CD4-positive, alpha-beta T cell (primary cell): ENCODE measurements around the gene RBCK1. TPM values are rescaled to one million over a fixed set of nuclear protein-coding genes. Genes with fewer than 3 reads are reported as not detected.

Experiments used
- ATAC-seq: fragments of 200-7000 bp; cut with Tn5 transposase; one replicate; pipeline ENCODE4 v1.10.0; 2022; ENCODE audit warnings: mild to moderate bottlenecking; ENCODE audit not compliant: poor library complexity
- CTCF ChIA-PET: fragments of 350-600 bp; sonication (Branson Sonifier 250); formaldehyde crosslinking; loops from one replicate; lab custom pipeline; 2021; ENCODE audit warnings: antibody characterized with exemption, inconsistent platforms; lab: Charles Lee
- POLR2A ChIA-PET: fragments of 350-600 bp; sonication (Branson Sonifier 250); formaldehyde crosslinking; loops from one replicate; lab custom pipeline; 2021; ENCODE audit warnings: antibody characterized with exemption, inconsistent platforms; lab: Charles Lee
- DNase-seq, 14 experiments: peaks; one replicate each; pipeline ENCODE4 v3.0.0-alpha.2; 2013 to 2020; ENCODE audit warnings: mixed read lengths in 2 of 14
- H3K27ac ChIP-seq, 2 donors: one replicate each; pipeline versions ENCODE4 v1.5.1 to v1.7.0; 2013; ENCODE audit warnings: low read length in 2 of 2, low read depth in 1 of 2, mild to moderate bottlenecking in 1 of 2
- H3K27me3 ChIP-seq, 2 experiments: 1 replicate in 1 of 2; 2 replicates in 1 of 2; pipeline versions ENCODE4 v1.6.1 to v1.7.0; 2013; ENCODE audit warnings: low read length in 2 of 2, control low read depth in 1 of 2, mild to moderate bottlenecking in 1 of 2, moderate library complexity in 1 of 2; ENCODE audit not compliant: insufficient read depth in 2 of 2, control insufficient read depth in 1 of 2
- H3K36me3 ChIP-seq: one replicate; pipeline ENCODE4 v1.6.1; 2013; ENCODE audit warnings: low read length, control low read depth; ENCODE audit not compliant: insufficient read depth
- H3K4me1 ChIP-seq: one replicate; pipeline ENCODE4 v1.6.1; 2013; ENCODE audit warnings: low read length, control low read depth; ENCODE audit not compliant: insufficient read depth
- H3K4me3 ChIP-seq: one replicate; pipeline ENCODE4 v1.5.1; 2013; ENCODE audit warnings: mild to moderate bottlenecking, low read length, moderate library complexity
- H3K9me3 ChIP-seq, 2 experiments: 1 replicate in 1 of 2; 2 replicates in 1 of 2; pipeline versions ENCODE4 v1.6.1 to v1.7.0; 2013; ENCODE audit warnings: low read length in 2 of 2, mild to moderate bottlenecking in 2 of 2, control low read depth in 1 of 2, moderate library complexity in 1 of 2; ENCODE audit not compliant: control insufficient read depth in 1 of 2, insufficient read depth in 1 of 2
- H3K27ac Mint-ChIP-seq: one replicate; pipeline ENCODE4 v1.8.0; 2020; ENCODE audit warnings: mixed read lengths
- H3K27me3 Mint-ChIP-seq: one replicate; pipeline ENCODE4 v1.8.0; 2021; ENCODE audit warnings: mixed read lengths
- H3K36me3 Mint-ChIP-seq: one replicate; pipeline ENCODE4 v1.8.0; 2021; ENCODE audit warnings: low read depth, mixed read lengths
- H3K4me1 Mint-ChIP-seq: one replicate; pipeline ENCODE4 v1.8.0; 2021; ENCODE audit warnings: low read depth, mixed read lengths
- H3K4me3 Mint-ChIP-seq: one replicate; pipeline ENCODE4 v1.8.0; 2020; ENCODE audit warnings: mild to moderate bottlenecking, mixed read lengths
- H3K9me3 Mint-ChIP-seq: one replicate; pipeline ENCODE4 v1.8.0; 2020; ENCODE audit warnings: mixed read lengths
- CTCF ChIP-seq: fragments of 200-600 bp; IDR thresholded peaks from one replicate; pipeline ENCODE4 v1.8.0; 2022; ENCODE audit warnings: antibody characterized with exemption, mild to moderate bottlenecking
- intact Hi-C, 2 experiments: fragments of 100-400 bp; cut with DNase I in 1 of 2; cut with micrococcal nuclease in 1 of 2; formaldehyde crosslinking; loops; one replicate each; pipeline versions ENCODE4 v1.15.1 to v1.9.0; 2023 to 2025; cut with DNase I, micrococcal nuclease
- total RNA-seq, 174 experiments: library from RNA in 2 of 174; stranded (reverse) in 2 of 174; gene quantifications; one replicate each; pipeline ENCODE4 v1.2.3 and lab custom pipeline; 2021 to 2026

RBCK1 gene
- total RNA-seq, 2 experiments from 2014 or later: 53.3 to 57.3 TPM

- H3K4me1 ChIP-seq: peaks cover 40% of the 10 kb centered on the region
- H3K4me1 Mint-ChIP-seq: peaks cover 60% of the 10 kb centered on the region
- peak overlapping the region; percentile 98 for H3K4me3 Mint-ChIP-seq
- DNase-seq (no peak), ATAC-seq (no peak)
- intact Hi-C loops: loop anchor here (2.0 to 5.0 kb wide), 3 partner anchors 78 to 657 kb away; partner anchors contain the start of genes CSNK2A1 (in 1 of the 2) and PSMF1 (in 1 of the 2)
- H3K27ac ChIP-seq: no peak overlapping the region
- TF ChIP-seq CTCF: no peak
- H3K36me3 ChIP-seq: no peaks in the 10 kb centered on the region
- POLR2A ChIA-PET: interaction anchor here (1.3 kb wide), 2 partner anchors 22 to 53 kb away, joined by 4 to 5 read pairs; partner anchors contain the start of gene RBCK1
- no peak overlapping the region for H3K4me3 ChIP-seq
- H3K27me3 ChIP-seq: no peaks in the 10 kb centered on the region
- peaks cover 6% of the 10 kb centered on the region for H3K36me3 Mint-ChIP-seq
- no peaks in the 10 kb centered on the region for H3K9me3 Mint-ChIP-seq
- no peaks in the 10 kb centered on the region for H3K9me3 ChIP-seq
- CTCF ChIA-PET: no interaction called here
- H3K27me3 Mint-ChIP-seq: no peaks in the 10 kb centered on the region
- H3K27ac Mint-ChIP-seq: peak overlapping the region; percentile 42
Measured at GRCh38 chr20:460707-461106, 52.6 kb downstream of the RBCK1 start.

- peak; percentile 28 for ATAC-seq
Measured at GRCh38 chr20:461254-462198, 53.4 kb downstream of the RBCK1 start.

More at GRCh38 chr20:461254-462198, 53.4 kb downstream of the RBCK1 start:
- H3K27me3 ChIP-seq: no peaks in the 10 kb centered on the region
- intact Hi-C loops: loop anchor here (1.0 to 5.0 kb wide), 8 partner anchors 17 to 656 kb away; partner anchors contain the start of genes CSNK2A1 (in 1 of the 2) and PSMF1 (in 1 of the 2)
- Mint-ChIP-seq H3K27ac (peak overlapping the region; percentile 88), H3K4me3 (peak overlapping the region; percentile 98), H3K36me3 (peaks cover 6% of the 10 kb centered on the region), H3K27me3 (no peaks in the 10 kb centered on the region), H3K9me3 (no peaks in the 10 kb centered on the region), H3K4me1 (peaks cover 56% of the 10 kb centered on the region)
- CTCF ChIA-PET: interaction anchor here (0.9 to 1.8 kb wide), 4 partner anchors 17 to 138 kb away, joined by 3 to 8 read pairs (median 3); no protein-coding TSS in a partner anchor
- peak; percentile 19 to 72 (median 42) for DNase-seq
- no peaks in the 10 kb centered on the region for H3K9me3 ChIP-seq
- H3K4me1 ChIP-seq: peaks cover 37% of the 10 kb centered on the region
- POLR2A ChIA-PET: interaction anchor here (0.9 to 2.6 kb wide), 6 partner anchors 21 to 82 kb away, joined by 3 to 31 read pairs (median 10); partner anchors contain the start of genes CSNK2A1, RBCK1 and TRIB3
- H3K36me3 ChIP-seq: no peaks in the 10 kb centered on the region
- TF ChIP-seq CTCF: no peak
- peak overlapping the region; percentile 90 for H3K4me3 ChIP-seq
- peak overlapping the region; percentile 59 to 67 for H3K27ac ChIP-seq
